HG03095 (cell line): ENCODE results near the gene CAPZA2.
A peak's percentile ranks its signal among the peaks of the same experiment; 100 is the strongest.
"Not testable (repeated sequence)": the region's sequence is repeated elsewhere in the genome, so short reads cannot be mapped to it uniquely, and the experiment has no call there.

ENCODE experiments used
- ATAC-seq: cut with Tn5 transposase; IDR thresholded peaks from one replicate; pipeline ENCODE4 v1.9.1; 2021; ENCODE audit warnings: moderate library complexity; ENCODE audit not compliant: unreplicated experiment

CAPZA2 gene

GRCh38 chr7:116952635-116953371 is 90.4 kb downstream of the CAPZA2 start:
- ATAC-seq, result no peak

GRCh38 chr7:116953372-116953905 is 91.1 kb downstream of the CAPZA2 start, which contains the start of gene ST7:
ST7 (plus strand) TSS chr7:116953501; CDS start chr7:116953541, 40 bp downstream.
- ATAC-seq, result peak; percentile 35

- peak; percentile 17 for ATAC-seq
Observed at GRCh38 chr7:116953906-116954838, 91.8 kb downstream of the CAPZA2 start.

- ATAC-seq, result no peak
Observed at GRCh38 chr7:116955340-116955739, 93.0 kb downstream of the CAPZA2 start.

GRCh38 chr7:116955801-116956476 is 93.6 kb downstream of the CAPZA2 start:
- ATAC-seq, result peak; percentile 81

- ATAC-seq, result no peak
Observed at GRCh38 chr7:116956477-116956804, 94.1 kb downstream of the CAPZA2 start.

- peak; percentile 33 for ATAC-seq
Observed at GRCh38 chr7:116957874-116958273, 95.5 kb downstream of the CAPZA2 start.

GRCh38 chr7:116961966-116962673 is 99.7 kb downstream of the CAPZA2 start:
- not testable (repeated sequence) for ATAC-seq

- no peak for ATAC-seq
Observed at GRCh38 chr7:116963234-116963633, 100.8 kb downstream of the CAPZA2 start.

- no peak for ATAC-seq
Observed at GRCh38 chr7:116966601-116967000, 104.2 kb downstream of the CAPZA2 start.

- ATAC-seq, result no peak
Observed at GRCh38 chr7:116967254-116967922, 105.0 kb downstream of the CAPZA2 start.

GRCh38 chr7:116967983-116968382 is 105.6 kb downstream of the CAPZA2 start:
- ATAC-seq, result no peak

- ATAC-seq, result no peak
Observed at GRCh38 chr7:116968631-116969030, 106.2 kb downstream of the CAPZA2 start.

- ATAC-seq, result no peak
Observed at GRCh38 chr7:116969371-116969902, 107.0 kb downstream of the CAPZA2 start.

- ATAC-seq, result peak; percentile 58
Observed at GRCh38 chr7:116970238-116970910, 108.0 kb downstream of the CAPZA2 start.

- not testable (repeated sequence) for ATAC-seq
Observed at GRCh38 chr7:116971153-116971552, 108.8 kb downstream of the CAPZA2 start.
